ENCODE measurements around the gene FHL2.

- TF ChIP-seq CTCF (IDR thresholded peaks at IDR 0.05; ENCODE audit: insufficient read depth, low read length, poor library complexity, severe bottlenecking) = no peak
- no peak for TF ChIP-seq EZH2phosphoT487 (conservative IDR thresholded peaks at IDR 0.05; ENCODE audit: low read length)
Observed at GRCh38 chr2:105384216-105384615, 14.6 kb downstream of the FHL2 start.

Data from SU-DHL-6 (cell line).